ENCODE measurements around the gene TMEM154. TPM values are rescaled to one million over a fixed set of nuclear protein-coding genes. Genes with fewer than 3 reads are reported as not detected.

Gene TMEM154
- polyA plus RNA-seq, 1 donor (not counting 4 experiments of a cell fraction or from before 2014, with no cell fraction given) = 106 TPM

- dilution Hi-C loops (cut with MboI; ENCODE audit: extremely low pct_ligation_motif_present, low sequenced_read_pairs) = no loop called here
- Histone ChIP-seq H2AFZ (ENCODE audit: control insufficient read depth, low read length) (no peak overlapping the region), H3K9ac (ENCODE audit: control insufficient read depth, extremely low read depth, insufficient read depth, low read length) (no peak overlapping the region), H4K20me1 (ENCODE audit: control insufficient read depth, extremely low read depth, insufficient read depth, low read length) (no peaks in the 10 kb centered on the region), H3K79me2 (ENCODE audit: control insufficient read depth, insufficient read depth, low read length) (no peaks in the 10 kb centered on the region), H3K27ac (ENCODE audit: control insufficient read depth, insufficient read depth, low read length) (no peak overlapping the region), H3K27me3 (ENCODE audit: control insufficient read depth, extremely low read depth, insufficient read depth, low read length) (no peaks in the 10 kb centered on the region), H3K4me2 (ENCODE audit: control insufficient read depth, extremely low read depth, insufficient read depth, low read depth, low read length) (no peak overlapping the region), H3K4me1 (ENCODE audit: control insufficient read depth, extremely low read depth, insufficient read depth, low read length) (peaks cover 17% of the 10 kb centered on the region), H3K36me3 (ENCODE audit: control insufficient read depth in 2 of 2, extremely low read depth in 1 of 2, insufficient read depth in 2 of 2, low read length in 2 of 2) (no peaks in the 10 kb centered on the region), H3K4me3 (ENCODE audit: control insufficient read depth in 2 of 3, extremely low read depth in 1 of 3, insufficient read depth in 2 of 3, low read depth in 1 of 3, low read length in 3 of 3) (no peak overlapping the region), H3K9me3 (ENCODE audit: control insufficient read depth, low read depth, low read length) (no peaks in the 10 kb centered on the region), H3K9me1 (ENCODE audit: control insufficient read depth, extremely low read depth, insufficient read depth, low read length) (no peaks in the 10 kb centered on the region)
- FAIRE-seq = no peak
- TF ChIP-seq CTCF (optimal IDR thresholded peaks at IDR 0.05 in 1 of 3, IDR thresholded peaks at IDR 0.05 in 1 of 3, conservative IDR thresholded peaks at IDR 0.05 in 1 of 3; ENCODE audit: extremely low read depth in 1 of 3, insufficient read depth in 2 of 3, low read length in 3 of 3) = no peak
- no peak for TF ChIP-seq EZH2 (IDR thresholded peaks at IDR 0.05; ENCODE audit: low read length)
- DNase-seq (ENCODE audit: low read depth, low spot score) = no peak
Observed at GRCh38 chr4:152619556-152619955, 60.2 kb downstream of the TMEM154 start.

- Histone ChIP-seq H3K4me2 (ENCODE audit: control insufficient read depth, extremely low read depth, insufficient read depth, low read depth, low read length) (no peak overlapping the region), H4K20me1 (ENCODE audit: control insufficient read depth, extremely low read depth, insufficient read depth, low read length) (no peaks in the 10 kb centered on the region), H3K27ac (ENCODE audit: control insufficient read depth, insufficient read depth, low read length) (no peak overlapping the region), H3K36me3 (ENCODE audit: control insufficient read depth in 2 of 2, extremely low read depth in 1 of 2, insufficient read depth in 2 of 2, low read length in 2 of 2) (no peaks in the 10 kb centered on the region), H3K79me2 (ENCODE audit: control insufficient read depth, insufficient read depth, low read length) (no peaks in the 10 kb centered on the region), H3K9ac (ENCODE audit: control insufficient read depth, extremely low read depth, insufficient read depth, low read length) (no peak overlapping the region), H3K4me1 (ENCODE audit: control insufficient read depth, extremely low read depth, insufficient read depth, low read length) (peaks cover 22% of the 10 kb centered on the region), H3K9me3 (ENCODE audit: control insufficient read depth, low read depth, low read length) (no peaks in the 10 kb centered on the region), H3K4me3 (ENCODE audit: control insufficient read depth in 2 of 3, extremely low read depth in 1 of 3, insufficient read depth in 2 of 3, low read depth in 1 of 3, low read length in 3 of 3) (no peak overlapping the region), H2AFZ (ENCODE audit: control insufficient read depth, low read length) (no peak overlapping the region), H3K9me1 (ENCODE audit: control insufficient read depth, extremely low read depth, insufficient read depth, low read length) (no peaks in the 10 kb centered on the region), H3K27me3 (ENCODE audit: control insufficient read depth, extremely low read depth, insufficient read depth, low read length) (no peaks in the 10 kb centered on the region)
- peak; percentile 36 for DNase-seq (ENCODE audit: low read depth, low spot score)
- dilution Hi-C loops (cut with MboI; ENCODE audit: extremely low pct_ligation_motif_present, low sequenced_read_pairs) = no loop called here
- peak; percentile 86 for FAIRE-seq
- TF ChIP-seq EZH2 (IDR thresholded peaks at IDR 0.05; ENCODE audit: low read length) = no peak
- TF ChIP-seq CTCF (optimal IDR thresholded peaks at IDR 0.05 in 1 of 3, IDR thresholded peaks at IDR 0.05 in 1 of 3, conservative IDR thresholded peaks at IDR 0.05 in 1 of 3; ENCODE audit: extremely low read depth in 1 of 3, insufficient read depth in 2 of 3, low read length in 3 of 3) = no peak
Observed at GRCh38 chr4:152618971-152619370, 60.8 kb downstream of the TMEM154 start.
